SH-SY5Y (cell line): Measurements from ENCODE around the gene ENPP1.

ENCODE experiments used
- GATA2 ChIP-seq: IDR thresholded peaks from 2 replicates; pipeline ENCODE4 v1.6.1; 2011; ENCODE audit warnings: mild to moderate bottlenecking, low read depth, low read length
- GATA3 ChIP-seq: IDR thresholded peaks from 2 replicates; pipeline ENCODE4 v1.6.1; 2011; ENCODE audit warnings: low read depth, mild to moderate bottlenecking, low read length, moderate library complexity

The ENPP1 gene

DNA sequence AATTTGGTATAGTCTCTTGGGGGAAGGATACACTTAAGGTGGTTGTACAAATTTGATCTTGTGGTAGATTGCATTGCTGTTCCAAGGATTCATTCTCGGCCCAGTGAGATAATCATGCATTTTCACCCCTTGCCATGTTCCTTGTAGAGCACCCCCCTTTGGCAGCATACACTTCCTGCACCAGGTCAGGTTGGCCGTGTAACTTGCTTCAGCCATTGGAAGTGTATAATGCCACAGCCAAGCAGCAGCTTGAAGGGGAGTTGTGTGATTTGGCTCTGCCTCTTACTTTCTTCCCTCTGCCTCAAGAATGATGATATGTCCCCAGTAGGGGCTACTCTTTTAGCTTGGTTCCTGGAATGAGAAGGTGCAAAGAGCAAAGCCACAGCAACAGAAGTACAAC lies 121.4 kb downstream of the ENPP1 start:
- TF ChIP-seq GATA3 (no peak), GATA2 (no peak)

- TF ChIP-seq GATA2 (no peak), GATA3 (no peak)
These were observed 122.2 kb downstream of the ENPP1 start for GRCh38 chr6:131929976-131930375.

- TF ChIP-seq GATA2 (no peak), GATA3 (no peak)
These were observed 123.4 kb downstream of the ENPP1 start for GRCh38 chr6:131931063-131931750.

GRCh38 chr6:131936156-131936555 lies 128.3 kb downstream of the ENPP1 start:
- TF ChIP-seq GATA3 (no peak), GATA2 (no peak)

DNA sequence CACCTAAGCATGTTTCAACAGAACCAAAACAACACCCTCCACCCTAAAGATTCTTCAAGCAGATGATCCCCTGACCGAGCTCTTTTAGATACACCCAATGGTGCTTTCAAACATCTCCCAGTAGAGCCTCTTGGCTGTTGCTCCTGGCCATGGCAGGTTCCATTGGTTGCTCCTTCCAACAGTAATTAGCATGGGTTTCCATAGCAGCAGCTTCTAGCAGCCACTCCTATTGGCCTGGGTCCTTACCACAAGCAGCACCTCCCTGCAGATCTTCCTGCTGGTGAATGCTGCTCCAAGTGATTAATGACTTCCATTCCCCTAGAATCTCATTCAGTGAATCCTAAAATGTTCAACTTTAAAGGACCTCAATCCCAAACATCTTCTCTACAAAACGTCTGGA lies 129.4 kb downstream of the ENPP1 start:
- TF ChIP-seq GATA2: no peak
- TF ChIP-seq GATA3: no peak

GRCh38 chr6:131937703-131938631 lies 130.1 kb downstream of the ENPP1 start:
- TF ChIP-seq GATA3 (no peak), GATA2 (no peak)
